Aorta (tissue), 5 donors: Measurements from ENCODE around the gene CHD9. TPM values are rescaled to one million over a fixed set of nuclear protein-coding genes. Genes with fewer than 3 reads are reported as not detected.

Experiments
- ATAC-seq: fragments of 200-7000 bp; cut with Tn5 transposase; one replicate; pipeline ENCODE4 v1.9.1; 2022; ENCODE audit warnings: moderate library complexity; ENCODE audit not compliant: low FRiP score
- DNase-seq, 2 donors: peaks; one replicate each; pipeline ENCODE4 v3.0.0-alpha.2; 2020
- H3K27ac ChIP-seq, 2 donors: one replicate each; pipeline ENCODE4 v1.5.1; 2013; ENCODE audit warnings: low read length in 2 of 2, mild to moderate bottlenecking in 2 of 2, moderate library complexity in 2 of 2, control low read depth in 1 of 2, inconsistent platforms in 1 of 2, low read depth in 1 of 2
- H3K27me3 ChIP-seq, 2 donors: one replicate each; pipeline ENCODE4 v1.6.1; 2013; ENCODE audit warnings: control low read depth in 1 of 2, low read length in 1 of 2, mild to moderate bottlenecking in 1 of 2, moderate library complexity in 1 of 2; ENCODE audit not compliant: insufficient read depth in 2 of 2, control insufficient read depth in 1 of 2
- H3K36me3 ChIP-seq, 2 donors: one replicate each; pipeline ENCODE4 v1.6.1; 2013; ENCODE audit warnings: control low read depth in 1 of 2, low read length in 1 of 2, mild to moderate bottlenecking in 1 of 2; ENCODE audit not compliant: insufficient read depth in 2 of 2, control insufficient read depth in 1 of 2
- H3K4me1 ChIP-seq, 2 donors: one replicate each; pipeline ENCODE4 v1.6.1; 2013; ENCODE audit warnings: low read length in 2 of 2, control low read depth in 1 of 2, mild to moderate bottlenecking in 1 of 2, moderate library complexity in 1 of 2; ENCODE audit not compliant: insufficient read depth in 2 of 2, control insufficient read depth in 1 of 2
- H3K4me3 ChIP-seq, 2 donors: one replicate each; pipeline ENCODE4 v1.5.1; 2013; ENCODE audit warnings: low read length in 2 of 2, control low read depth in 1 of 2, mild to moderate bottlenecking in 1 of 2
- H3K9me3 ChIP-seq: one replicate; pipeline ENCODE4 v1.6.1; 2013; ENCODE audit warnings: mild to moderate bottlenecking, low read length; ENCODE audit not compliant: control insufficient read depth
- WGBS, 2 donors: extraction: QIAGEN DNeasy Blood & Tissue Kit; methylation state at CpG; one replicate each; pipeline ENCODE4 v1.1.7; 2013; 5-methylcytosine and 5-hydroxymethylcytosine counted together
- intact Hi-C, 2 donors: fragments of 100-400 bp; cut with DNase I; formaldehyde crosslinking; loops; one replicate each; pipeline versions ENCODE4 v1.14.2 to v1.15.0; 2022
- polyA plus RNA-seq, 2 donors: library from polyadenylated mRNA; stranded (reverse); fragments of 200-250 nt; gene quantifications; one replicate each; pipeline ENCODE4 v1.2.3, GENCODE V29; 2013
- total RNA-seq, 2 donors: library from RNA; stranded (reverse); fragmentation: NEBNext Ultra II Directional; extraction: Animal tissue kit (Norgen Biotek cat#: 25700); gene quantifications; one replicate each; pipeline ENCODE4 v1.2.1, GENCODE V29; 2021
- donor health status: healthy with polysubstance abuse.
- donor health status: Bipolar disorder and iron deficiency.
- donor health status: DM: no; HTN: no; CAD: no.
- donor health status: DM: no; HTN: no; CAD: no.
- donor health status: DM: yes; HTN: yes; CAD: no.

CHD9 gene
- total and polyA plus RNA-seq, 4 donors, result 9.6 to 133 (median 52.0) TPM

- H3K27me3 ChIP-seq, result no peaks in the 10 kb centered on the region
- no peaks in the 10 kb centered on the region for H3K36me3 ChIP-seq
- no peak overlapping the region for H3K27ac ChIP-seq
- H3K4me1 ChIP-seq, result no peaks in the 10 kb centered on the region
- no peaks in the 10 kb centered on the region for H3K9me3 ChIP-seq
- no peak for DNase-seq
- no peak for ATAC-seq
- WGBS, 2 donors, result 95 to 97% methylated on average over 6 of the region's 6 CpGs
- intact Hi-C loops, result no loop called here
- H3K4me3 ChIP-seq, result no peak overlapping the region
Measured at GRCh38 chr16:53142823-53143568, 88.2 kb downstream of the CHD9 start.

- H3K27ac ChIP-seq, result no peak overlapping the region
- H3K27me3 ChIP-seq, result no peaks in the 10 kb centered on the region
- no peaks in the 10 kb centered on the region for H3K36me3 ChIP-seq
- ATAC-seq (no peak), DNase-seq (no peak)
- 96 to 98% methylated on average over 3 of the region's 3 CpGs for WGBS, 2 donors
- H3K9me3 ChIP-seq, result no peaks in the 10 kb centered on the region
- intact Hi-C loops, result no loop called here
- no peaks in the 10 kb centered on the region for H3K4me1 ChIP-seq
- no peak overlapping the region for H3K4me3 ChIP-seq
Measured at GRCh38 chr16:53147500-53148065, 92.8 kb downstream of the CHD9 start.

GRCh38 chr16:53150769-53151168 is 96.0 kb downstream of the CHD9 start:
- DNase-seq, result no peak
- Histone ChIP-seq H3K27ac (no peak overlapping the region), H3K36me3 (no peaks in the 10 kb centered on the region), H3K4me1 (no peaks in the 10 kb centered on the region), H3K27me3 (no peaks in the 10 kb centered on the region), H3K9me3 (no peaks in the 10 kb centered on the region), H3K4me3 (no peak overlapping the region)
- ATAC-seq, result no peak
- 98% methylated on average over 3 of the region's 3 CpGs for WGBS, 2 donors
- intact Hi-C loops, result no loop called here

GRCh38 chr16:53152329-53152728 is 97.5 kb downstream of the CHD9 start:
- no peak overlapping the region for H3K27ac ChIP-seq
- peaks cover 2 to 3% of the 10 kb centered on the region in 2 donors for H3K36me3 ChIP-seq
- no peak for DNase-seq
- H3K4me3 ChIP-seq, result no peak overlapping the region
- H3K27me3 ChIP-seq, result no peaks in the 10 kb centered on the region
- H3K9me3 ChIP-seq, result no peaks in the 10 kb centered on the region
- intact Hi-C loops, result no loop called here
- ATAC-seq, result no peak
- no peaks in the 10 kb centered on the region for H3K4me1 ChIP-seq

GRCh38 chr16:53153130-53153529 is 98.3 kb downstream of the CHD9 start:
- intact Hi-C loops, result no loop called here
- Histone ChIP-seq H3K27me3 (no peaks in the 10 kb centered on the region), H3K4me1 (no peaks in the 10 kb centered on the region), H3K27ac (no peak overlapping the region), H3K9me3 (no peaks in the 10 kb centered on the region), H3K36me3 (peaks cover 2 to 3% of the 10 kb centered on the region in 2 donors), H3K4me3 (no peak overlapping the region)
- no peak for DNase-seq
- ATAC-seq, result no peak

GRCh38 chr16:53154513-53154912 is 99.7 kb downstream of the CHD9 start:
- intact Hi-C loops, result no loop called here
- Histone ChIP-seq H3K9me3 (no peaks in the 10 kb centered on the region), H3K4me1 (no peaks in the 10 kb centered on the region), H3K27ac (no peak overlapping the region), H3K27me3 (no peaks in the 10 kb centered on the region), H3K36me3 (peaks cover 2 to 3% of the 10 kb centered on the region in 2 donors), H3K4me3 (no peak overlapping the region)
- DNase-seq (no peak), ATAC-seq (no peak)
- 35 to 55% methylated on average over 9 of the region's 9 CpGs for WGBS, 2 donors

GRCh38 chr16:53156516-53156915 is 101.7 kb downstream of the CHD9 start:
- 54 to 56% methylated on average over 2 of the region's 2 CpGs for WGBS, 2 donors
- ATAC-seq, result no peak
- Histone ChIP-seq H3K27ac (no peak overlapping the region), H3K9me3 (no peaks in the 10 kb centered on the region), H3K27me3 (no peaks in the 10 kb centered on the region), H3K4me1 (no peaks in the 10 kb centered on the region), H3K36me3 (peaks cover 2 to 3% of the 10 kb centered on the region in 2 donors), H3K4me3 (no peak overlapping the region)
- intact Hi-C loops, result loop anchor here in 1 of 2 donors (5.0 kb wide), 1 partner anchor 99 kb away; no protein-coding TSS in a partner anchor
- no peak for DNase-seq

- Histone ChIP-seq H3K4me3 (no peak overlapping the region), H3K27me3 (no peaks in the 10 kb centered on the region), H3K4me1 (peaks cover 0 to 2% of the 10 kb centered on the region in 2 donors), H3K9me3 (no peaks in the 10 kb centered on the region), H3K27ac (peak overlapping the region in 1 of 2 donors; percentile 19), H3K36me3 (peaks cover 2 to 3% of the 10 kb centered on the region in 2 donors)
- WGBS, 2 donors, result 54 to 57% methylated on average over 6 of the region's 6 CpGs
- ATAC-seq, result peak; percentile 70
- no peak for DNase-seq
- intact Hi-C loops, result loop anchor here in 1 of 2 donors (5.0 kb wide), 1 partner anchor 103 kb away; no protein-coding TSS in a partner anchor
Measured at GRCh38 chr16:53159781-53160436, 105.1 kb downstream of the CHD9 start.

- no peaks in the 10 kb centered on the region for H3K27me3 ChIP-seq
- intact Hi-C loops, result no loop called here
- ATAC-seq (no peak), DNase-seq (no peak)
- H3K4me1 ChIP-seq, result peaks cover 2% of the 10 kb centered on the region in 2 donors
- no peaks in the 10 kb centered on the region for H3K9me3 ChIP-seq
- no peaks in the 10 kb centered on the region for H3K36me3 ChIP-seq
- no peak overlapping the region for H3K27ac ChIP-seq
- no peak overlapping the region for H3K4me3 ChIP-seq
Measured at GRCh38 chr16:53166099-53166498, 111.3 kb downstream of the CHD9 start.
